Neural progenitor cell (in vitro differentiated cells): ENCODE measurements around the gene RNF144B.

Experiments
- CTCF ChIP-seq: fragments of 200-600 bp; sonication (generic); IDR thresholded peaks from 2 replicates; pipeline ENCODE4 v1.5.1; 2017; ENCODE audit warnings: antibody characterized with exemption, mild to moderate bottlenecking
- EZH2 ChIP-seq: fragments of 200-600 bp; sonication (generic); IDR thresholded peaks from 2 replicates; pipeline ENCODE4 v1.6.1; 2017; ENCODE audit warnings: antibody characterized with exemption, mild to moderate bottlenecking, moderate library complexity
- EZH2phosphoT487 ChIP-seq: fragments of 200-600 bp; sonication (generic); IDR thresholded peaks from 2 replicates; pipeline ENCODE4 v1.6.1; 2017; ENCODE audit warnings: antibody characterized with exemption

GRCh38 chr6:18423426-18423825 is 36.3 kb downstream of the RNF144B start:
- TF ChIP-seq CTCF: no peak
- TF ChIP-seq EZH2phosphoT487: no peak
- no peak for TF ChIP-seq EZH2
